ENCODE data around the gene DNAH5. TPM values are rescaled to one million over a fixed set of nuclear protein-coding genes. Genes with fewer than 3 reads are reported as not detected.

The DNAH5 gene
- total RNA-seq, 1 experiment from 2014 or later = 8.0 TPM

GRCh38 chr5:13992795-13993194 lies 48.3 kb upstream of the DNAH5 start:
- DNase-seq (ENCODE audit: low read depth, low spot score) (no peak), ATAC-seq (no peak)
- POLR2A ChIA-PET = no interaction called here
- Histone ChIP-seq H3K4me1 (ENCODE audit: control insufficient read depth, insufficient read depth, low read length) (peaks cover 73% of the 10 kb centered on the region), H3K4me3 (ENCODE audit: low read depth in 2 of 2, low read length in 2 of 2) (no peak overlapping the region), H3K36me3 (ENCODE audit: control insufficient read depth, insufficient read depth, low read length) (no peaks in the 10 kb centered on the region), H3K9me3 (ENCODE audit: control insufficient read depth, insufficient read depth, low read depth, low read length) (no peaks in the 10 kb centered on the region; the same call in 1 of the 2 replicates), H3K27me3 (ENCODE audit: control insufficient read depth, insufficient read depth, low read length) (no peaks in the 10 kb centered on the region), H3K27ac (ENCODE audit: low read length) (peak overlapping the region; percentile 98)
- CTCF ChIA-PET = interaction anchor here (0.6 kb wide), 2 partner anchors 164 to 272 kb away, joined by 3 to 4 read pairs; no protein-coding TSS in a partner anchor
- BruUV-seq (replicated peaks) = no TSS peak
- in situ Hi-C loops (cut with HindIII; ENCODE audit: low pct_unique_long_range_greater_than_20kb, low sequenced_read_pairs) = loop anchor here (25.0 kb wide), 1 partner anchor 120 kb away; no protein-coding TSS in a partner anchor
- intact Hi-C loops (cut with micrococcal nuclease; ENCODE audit: unreplicated experiment) = loop anchor here (5.0 kb wide), 1 partner anchor 45 kb away; no protein-coding TSS in a partner anchor
- TF ChIP-seq SIN3A (IDR thresholded peaks at IDR 0.05; ENCODE audit: borderline replicate concordance, insufficient read depth, low read depth, low read length) = no peak
- no peak for TF ChIP-seq CTCF (IDR thresholded peaks at IDR 0.05)
- no peak for TF ChIP-seq REST (IDR thresholded peaks at IDR 0.05; ENCODE audit: insufficient read depth in 1 of 2, low read depth in 2 of 2, low read length in 1 of 2)
- TF ChIP-seq TCF7L2 (IDR thresholded peaks at IDR 0.05; ENCODE audit: low read depth, low read length) = no peak

GRCh38 chr5:13991365-13991764 lies 46.9 kb upstream of the DNAH5 start:
- H3K36me3 ChIP-seq (ENCODE audit: control insufficient read depth, insufficient read depth, low read length) = no peaks in the 10 kb centered on the region
- H3K27ac ChIP-seq (ENCODE audit: low read length) = peak overlapping the region; percentile 98
- H3K4me1 ChIP-seq (ENCODE audit: control insufficient read depth, insufficient read depth, low read length) = peaks cover 85% of the 10 kb centered on the region
- in situ Hi-C loops (cut with HindIII; ENCODE audit: low pct_unique_long_range_greater_than_20kb, low sequenced_read_pairs) (loop anchor here (25.0 kb wide), 1 partner anchor 121 kb away; no protein-coding TSS in a partner anchor), intact Hi-C loops (cut with micrococcal nuclease; ENCODE audit: unreplicated experiment) (loop anchor here (5.0 kb wide), 1 partner anchor 46 kb away; no protein-coding TSS in a partner anchor)
- POLR2A ChIA-PET = no interaction called here
- no peak for TF ChIP-seq TCF7L2 (IDR thresholded peaks at IDR 0.05; ENCODE audit: low read depth, low read length)
- no peak for TF ChIP-seq POLR2AphosphoS5 (IDR thresholded peaks at IDR 0.05; ENCODE audit: low read depth, low read length)
- no peak for TF ChIP-seq SIN3A (IDR thresholded peaks at IDR 0.05; ENCODE audit: borderline replicate concordance, insufficient read depth, low read depth, low read length)
- TF ChIP-seq REST (IDR thresholded peaks at IDR 0.05; ENCODE audit: insufficient read depth in 1 of 2, low read depth in 2 of 2, low read length in 1 of 2) = no peak
- TF ChIP-seq CTCF (IDR thresholded peaks at IDR 0.05) = no peak
- no peaks in the 10 kb centered on the region for H3K9me3 ChIP-seq (ENCODE audit: control insufficient read depth, insufficient read depth, low read depth, low read length)
- ATAC-seq = no peak
- CTCF ChIA-PET = no interaction called here
- no TSS peak for BruUV-seq (replicated peaks)
- H3K4me3 ChIP-seq (ENCODE audit: low read depth in 2 of 2, low read length in 2 of 2) = 0 out of 4 replicates have a peak overlapping the region, but pooled peaks of 1 of the 2 experiments have one; percentile 3
- no peak for DNase-seq (ENCODE audit: low read depth, low spot score)
- no peaks in the 10 kb centered on the region for H3K27me3 ChIP-seq (ENCODE audit: control insufficient read depth, insufficient read depth, low read length)
